Trophoblast cell (in vitro differentiated cells and primary cell): ENCODE data around the gene CMTM1.
"Not testable (repeated sequence)": the region's sequence is repeated elsewhere in the genome, so short reads cannot be mapped to it uniquely, and the experiment has no call there.

Source experiments
- DNase-seq, 2 donors: peaks; one replicate each; pipeline ENCODE4 v3.0.0-alpha.2; 2016
- H2AFZ ChIP-seq: 2 replicates; pipeline ENCODE4 v1.6.1; 2013; ENCODE audit warnings: low read length, moderate library complexity, mild to moderate bottlenecking; ENCODE audit not compliant: insufficient read depth, poor library complexity
- H2AK5ac ChIP-seq: 2 replicates; pipeline ENCODE4 v1.6.1; 2013; ENCODE audit warnings: mild to moderate bottlenecking, low read length
- H2BK120ac ChIP-seq: 2 replicates; pipeline ENCODE4 v1.6.1; 2013; ENCODE audit warnings: low read length, mild to moderate bottlenecking, moderate library complexity; ENCODE audit not compliant: insufficient read depth, poor library complexity
- H2BK12ac ChIP-seq: 2 replicates; pipeline ENCODE4 v1.6.1; 2013; ENCODE audit warnings: mild to moderate bottlenecking, low read length, moderate library complexity
- H2BK5ac ChIP-seq: 2 replicates; pipeline ENCODE4 v1.6.1; 2013; ENCODE audit warnings: low read length, low read depth, moderate library complexity, mild to moderate bottlenecking; ENCODE audit not compliant: poor library complexity
- H3K14ac ChIP-seq: 2 replicates; pipeline ENCODE4 v1.6.1; 2013; ENCODE audit warnings: mild to moderate bottlenecking, low read length
- H3K18ac ChIP-seq: 2 replicates; pipeline ENCODE4 v1.6.1; 2013; ENCODE audit warnings: mild to moderate bottlenecking, low read length
- H3K23ac ChIP-seq: 2 replicates; pipeline ENCODE4 v1.6.1; 2013; ENCODE audit warnings: low read length
- H3K27ac ChIP-seq: 2 replicates; pipeline ENCODE4 v1.5.1; 2013; ENCODE audit warnings: low read depth, mild to moderate bottlenecking, inconsistent platforms, low read length, moderate library complexity
- H3K27me3 ChIP-seq: 2 replicates; pipeline ENCODE4 v1.6.1; 2013; ENCODE audit warnings: inconsistent platforms, mild to moderate bottlenecking, low read length, moderate library complexity; ENCODE audit not compliant: insufficient read depth
- H3K36me3 ChIP-seq, 2 experiments: 1 replicate in 1 of 2; 2 replicates in 1 of 2; pipeline ENCODE4 v1.6.1; 2013; ENCODE audit warnings: low read length in 2 of 2, mild to moderate bottlenecking in 2 of 2, moderate library complexity in 1 of 2; ENCODE audit not compliant: insufficient read depth in 2 of 2, control insufficient read depth in 1 of 2
- H3K4ac ChIP-seq: 2 replicates; pipeline ENCODE4 v1.6.1; 2013; ENCODE audit warnings: low read depth, mild to moderate bottlenecking, low read length, moderate library complexity
- H3K4me1 ChIP-seq, 2 experiments: 1 replicate in 1 of 2; 2 replicates in 1 of 2; pipeline ENCODE4 v1.6.1; 2013; ENCODE audit warnings: low read length in 2 of 2, mild to moderate bottlenecking in 2 of 2, moderate library complexity in 1 of 2; ENCODE audit not compliant: insufficient read depth in 2 of 2, control insufficient read depth in 1 of 2
- H3K4me2 ChIP-seq: 2 replicates; pipeline ENCODE4 v1.6.1; 2013; ENCODE audit warnings: inconsistent platforms, mild to moderate bottlenecking, low read length, moderate library complexity
- H3K4me3 ChIP-seq: 2 replicates; pipeline ENCODE4 v1.5.1; 2013; ENCODE audit warnings: mild to moderate bottlenecking, low read depth, low read length, inconsistent platforms
- H3K79me1 ChIP-seq: one replicate; pipeline ENCODE4 v1.6.1; 2013; ENCODE audit warnings: low read length
- H3K79me2 ChIP-seq: 2 replicates; pipeline ENCODE4 v1.6.1; 2013; ENCODE audit warnings: low read length, mild to moderate bottlenecking; ENCODE audit not compliant: control insufficient read depth, insufficient read depth, poor library complexity
- H3K9ac ChIP-seq: 2 replicates; pipeline ENCODE4 v1.6.1; 2013; ENCODE audit warnings: mild to moderate bottlenecking, low read length
- H3K9me3 ChIP-seq: 2 replicates; pipeline ENCODE4 v1.6.1; 2013; ENCODE audit warnings: low read depth, mild to moderate bottlenecking, control low read depth, inconsistent platforms, low read length; ENCODE audit not compliant: insufficient read depth
- H4K12ac ChIP-seq: 2 replicates; pipeline ENCODE4 v1.6.1; 2013; ENCODE audit warnings: low read depth, mild to moderate bottlenecking, low read length, moderate library complexity
- H4K8ac ChIP-seq: 2 replicates; pipeline ENCODE4 v1.6.1; 2013; ENCODE audit warnings: low read depth, mild to moderate bottlenecking, low read length, moderate library complexity
- H4K91ac ChIP-seq: one replicate; pipeline ENCODE4 v1.6.1; 2013; ENCODE audit warnings: low read depth, mild to moderate bottlenecking, low read length, moderate library complexity
- WGBS: extraction: QIAGEN DNeasy Blood & Tissue Kit; methylation state at CpG from one replicate; pipeline ENCODE4 v1.1.7; 2013; ENCODE audit warnings: missing lambda C conversion rate; ENCODE audit not compliant: insufficient read length, insufficient coverage; ENCODE audit errors: extremely low coverage; 5-methylcytosine and 5-hydroxymethylcytosine counted together

CMTM1 gene

DNA sequence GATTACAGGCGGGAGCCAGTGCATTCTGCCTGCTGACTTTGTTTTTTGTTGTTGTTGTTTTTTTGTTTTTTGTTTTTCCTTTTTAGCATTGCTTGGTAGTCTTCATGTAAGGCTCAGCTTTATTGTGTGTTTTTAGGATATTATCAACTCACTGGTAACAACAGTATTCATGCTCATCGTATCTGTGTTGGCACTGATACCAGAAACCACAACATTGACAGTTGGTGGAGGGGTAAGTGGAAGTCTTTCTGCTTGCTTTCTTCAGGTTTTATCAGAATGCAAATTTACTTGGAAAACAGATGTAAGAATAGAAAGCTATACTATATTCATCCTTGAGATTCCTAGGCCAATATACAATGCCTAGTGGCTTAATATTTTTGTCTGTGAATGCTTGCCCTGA is 3.3 kb upstream of the CMTM1 start:
- no peak overlapping the region for H2BK5ac ChIP-seq
- H4K91ac ChIP-seq: no peak overlapping the region
- H3K4me2 ChIP-seq: no peak overlapping the region
- H3K4ac ChIP-seq: no peak overlapping the region
- no peak overlapping the region for H4K8ac ChIP-seq
- no peaks in the 10 kb centered on the region for H3K79me1 ChIP-seq
- H2AK5ac ChIP-seq: no peak overlapping the region
- WGBS: no CpG with 5 or more reads among the region's 2 CpGs
- H3K79me2 ChIP-seq: no peaks in the 10 kb centered on the region
- H3K9me3 ChIP-seq: no peaks in the 10 kb centered on the region
- H3K27me3 ChIP-seq: no peaks in the 10 kb centered on the region
- H2AFZ ChIP-seq: no peak overlapping the region
- H2BK120ac ChIP-seq: no peak overlapping the region
- H3K27ac ChIP-seq: no peak overlapping the region
- no peak overlapping the region for H4K12ac ChIP-seq
- no peak for DNase-seq
- no peak overlapping the region for H3K23ac ChIP-seq
- no peak overlapping the region for H2BK12ac ChIP-seq
- no peak overlapping the region for H3K4me3 ChIP-seq
- no peak overlapping the region for H3K14ac ChIP-seq
- no peak overlapping the region for H3K18ac ChIP-seq
- H3K4me1 ChIP-seq: peaks cover 0 to 2% of the 10 kb centered on the region in 2 experiments
- peaks cover 6 to 8% of the 10 kb centered on the region in 2 experiments for H3K36me3 ChIP-seq
- H3K9ac ChIP-seq: no peak overlapping the region

DNA sequence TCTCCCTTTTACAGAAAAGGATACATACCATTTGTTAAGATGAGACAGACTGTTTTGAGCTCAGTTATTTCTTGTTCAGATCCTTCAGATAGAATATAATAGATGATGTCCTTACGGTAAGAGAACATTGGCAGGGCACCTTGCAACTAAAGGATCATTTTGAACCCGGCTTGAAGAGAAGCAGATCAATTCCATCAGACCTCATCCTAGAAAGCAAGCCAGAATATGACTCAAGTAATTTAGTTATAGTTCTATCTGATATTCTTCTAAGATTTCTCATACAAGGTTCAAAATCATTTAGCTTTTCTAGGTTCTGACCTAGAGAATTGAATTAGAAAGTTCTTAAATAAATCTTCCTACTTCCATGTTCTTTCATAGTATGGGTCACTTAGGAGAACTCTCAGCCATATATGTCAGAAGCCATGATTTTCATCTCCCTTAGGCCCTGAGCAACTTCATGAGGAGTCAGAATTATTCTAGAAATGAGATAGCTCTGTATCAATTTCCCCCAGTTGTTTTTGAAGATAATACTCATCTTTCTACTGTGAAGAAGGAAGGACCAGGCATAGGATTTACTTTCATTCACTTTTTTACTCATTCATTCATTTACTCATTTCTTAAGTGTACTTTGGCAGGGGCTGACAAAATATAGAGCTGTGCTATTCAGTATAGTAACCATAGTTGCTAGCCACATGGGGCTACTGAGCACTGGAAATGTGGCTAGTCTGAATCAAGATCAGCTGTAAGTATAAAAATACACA is 2.5 kb upstream of the CMTM1 start:
- Histone ChIP-seq H4K12ac (no peak overlapping the region), H3K4me1 (peaks cover 0 to 2% of the 10 kb centered on the region in 2 experiments), H3K23ac (no peak overlapping the region), H2AFZ (no peak overlapping the region), H3K9me3 (no peaks in the 10 kb centered on the region), H3K9ac (no peak overlapping the region), H3K36me3 (peaks cover 6 to 8% of the 10 kb centered on the region in 2 experiments), H2AK5ac (no peak overlapping the region), H2BK12ac (no peak overlapping the region), H3K14ac (no peak overlapping the region), H3K79me1 (no peaks in the 10 kb centered on the region), H3K27me3 (no peaks in the 10 kb centered on the region), H2BK120ac (no peak overlapping the region), H2BK5ac (no peak overlapping the region), H4K91ac (no peak overlapping the region), H3K27ac (no peak overlapping the region), H3K4ac (no peak overlapping the region), H3K18ac (no peak overlapping the region), H3K79me2 (no peaks in the 10 kb centered on the region), H3K4me2 (no peak overlapping the region), H3K4me3 (no peak overlapping the region), H4K8ac (no peak overlapping the region)
- WGBS: no CpG with 5 or more reads among the region's 2 CpGs
- DNase-seq: no peak

DNA sequence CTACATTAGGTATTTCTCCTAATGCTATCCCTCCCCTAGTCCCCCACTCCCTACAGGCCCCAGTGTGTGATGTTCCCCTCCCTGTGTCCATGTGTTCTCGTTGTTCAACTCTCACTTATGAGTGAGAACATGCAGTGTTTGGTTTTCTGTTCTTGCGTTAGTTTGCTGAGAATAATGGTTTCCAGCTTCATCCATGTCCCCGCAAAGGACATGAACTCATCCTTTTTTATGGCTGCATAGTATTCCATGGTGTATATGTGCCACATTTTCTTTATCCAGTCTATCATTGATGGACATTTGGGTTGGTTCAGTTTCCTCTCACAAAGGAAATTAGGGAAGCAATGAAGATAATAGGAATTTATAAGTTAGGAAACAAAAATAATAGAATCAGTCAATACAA is 1.0 kb downstream of the CMTM1 start:
- H3K27ac ChIP-seq, H4K91ac ChIP-seq, H3K23ac ChIP-seq, H3K18ac ChIP-seq, H3K9me3 ChIP-seq, H2BK5ac ChIP-seq, DNase-seq, H4K8ac ChIP-seq, H3K36me3 ChIP-seq, H2BK12ac ChIP-seq, H2AFZ ChIP-seq, H3K4ac ChIP-seq, H3K4me3 ChIP-seq, H3K9ac ChIP-seq, H3K79me1 ChIP-seq, H3K79me2 ChIP-seq, H3K4me1 ChIP-seq, H4K12ac ChIP-seq, H3K27me3 ChIP-seq, H3K14ac ChIP-seq, H2AK5ac ChIP-seq, H2BK120ac ChIP-seq, H3K4me2 ChIP-seq: not testable (repeated sequence)
- WGBS: no CpG with 5 or more reads among the region's 3 CpGs

GRCh38 chr16:66568355-66568754 is 2.1 kb downstream of the CMTM1 start:
- Histone ChIP-seq H2BK5ac (no peak overlapping the region), H3K4me1 (peaks cover 0 to 2% of the 10 kb centered on the region in 2 experiments), H2AK5ac (no peak overlapping the region), H2AFZ (no peak overlapping the region), H4K91ac (no peak overlapping the region), H3K4me2 (no peak overlapping the region), H3K18ac (no peak overlapping the region), H4K12ac (no peak overlapping the region), H3K23ac (no peak overlapping the region), H3K9ac (no peak overlapping the region), H2BK12ac (no peak overlapping the region), H3K79me2 (no peaks in the 10 kb centered on the region), H3K79me1 (no peaks in the 10 kb centered on the region), H3K27me3 (no peaks in the 10 kb centered on the region), H3K27ac (no peak overlapping the region), H4K8ac (no peak overlapping the region), H2BK120ac (no peak overlapping the region), H3K36me3 (peaks cover 6 to 8% of the 10 kb centered on the region in 2 experiments), H3K9me3 (no peaks in the 10 kb centered on the region), H3K4me3 (no peak overlapping the region), H3K4ac (no peak overlapping the region), H3K14ac (no peak overlapping the region)
- no peak for DNase-seq
- WGBS: no CpG with 5 or more reads among the region's 2 CpGs
